Measurements from ENCODE around the gene PNPLA4. TPM values are rescaled to one million over a fixed set of nuclear protein-coding genes. Genes with fewer than 3 reads are reported as not detected.

Gene PNPLA4
- total and polyA plus RNA-seq, 4 donors: 10.1 to 28.3 (median 15.4) TPM

DNA sequence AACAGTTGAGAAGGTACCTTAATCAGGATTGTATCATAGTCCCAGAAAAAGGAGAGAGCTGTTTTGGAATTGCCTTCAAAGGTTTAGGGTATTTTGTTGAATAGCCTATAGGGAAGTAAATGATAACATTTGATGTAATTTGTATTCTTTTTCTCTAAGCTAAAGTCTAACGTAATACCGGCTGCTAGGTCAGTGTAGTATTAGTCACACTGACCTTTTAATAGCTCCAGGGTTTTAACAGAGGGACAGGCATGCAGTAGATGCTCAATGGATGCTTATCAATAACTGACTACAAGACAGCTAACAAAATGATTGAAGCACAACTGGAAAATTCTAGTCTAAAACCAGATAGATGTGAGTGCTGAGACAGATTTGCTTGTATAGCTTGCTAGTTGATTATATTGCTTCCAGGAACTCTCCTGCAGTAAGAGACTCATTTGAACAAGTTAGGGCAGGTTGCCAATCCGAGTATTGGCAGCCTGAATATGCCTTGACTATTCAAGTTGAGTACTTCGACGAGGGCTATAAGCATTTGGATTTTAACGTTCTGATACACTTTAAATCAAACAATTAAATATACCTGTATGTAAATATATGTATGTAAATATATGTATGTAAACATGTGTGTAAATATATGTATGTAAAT lies 16.5 kb upstream of the PNPLA4 start:
- H3K4me3 ChIP-seq (ENCODE audit: low read depth in 1 of 3, low read length in 3 of 3): no peak overlapping the region
- H3K27ac ChIP-seq (ENCODE audit: low read depth in 1 of 2, low read length in 2 of 2): no peak overlapping the region
- peaks cover 0 to 16% (median 14%) of the 10 kb centered on the region in 4 donors for H3K4me1 ChIP-seq (ENCODE audit: control insufficient read depth in 4 of 4, insufficient read depth in 4 of 4, low read length in 3 of 4)
- H3K9me3 ChIP-seq (ENCODE audit: control insufficient read depth in 4 of 4, low read length in 3 of 4): no peaks in the 10 kb centered on the region
- no peaks in the 10 kb centered on the region for H3K36me3 ChIP-seq (ENCODE audit: control insufficient read depth in 4 of 4, insufficient read depth in 3 of 4, low read depth in 1 of 4, low read length in 3 of 4)
- no peak for DNase-seq (ENCODE audit: low spot score)
- no peak overlapping the region for H3K9ac ChIP-seq (ENCODE audit: low read depth in 1 of 2, low read length in 2 of 2)
- 73% methylated on average over 6 of the region's 6 CpGs for WGBS
- H3K27me3 ChIP-seq (ENCODE audit: control insufficient read depth in 4 of 4, insufficient read depth in 4 of 4, low read length in 3 of 4): no peaks in the 10 kb centered on the region
- TF ChIP-seq, protein P1, sequence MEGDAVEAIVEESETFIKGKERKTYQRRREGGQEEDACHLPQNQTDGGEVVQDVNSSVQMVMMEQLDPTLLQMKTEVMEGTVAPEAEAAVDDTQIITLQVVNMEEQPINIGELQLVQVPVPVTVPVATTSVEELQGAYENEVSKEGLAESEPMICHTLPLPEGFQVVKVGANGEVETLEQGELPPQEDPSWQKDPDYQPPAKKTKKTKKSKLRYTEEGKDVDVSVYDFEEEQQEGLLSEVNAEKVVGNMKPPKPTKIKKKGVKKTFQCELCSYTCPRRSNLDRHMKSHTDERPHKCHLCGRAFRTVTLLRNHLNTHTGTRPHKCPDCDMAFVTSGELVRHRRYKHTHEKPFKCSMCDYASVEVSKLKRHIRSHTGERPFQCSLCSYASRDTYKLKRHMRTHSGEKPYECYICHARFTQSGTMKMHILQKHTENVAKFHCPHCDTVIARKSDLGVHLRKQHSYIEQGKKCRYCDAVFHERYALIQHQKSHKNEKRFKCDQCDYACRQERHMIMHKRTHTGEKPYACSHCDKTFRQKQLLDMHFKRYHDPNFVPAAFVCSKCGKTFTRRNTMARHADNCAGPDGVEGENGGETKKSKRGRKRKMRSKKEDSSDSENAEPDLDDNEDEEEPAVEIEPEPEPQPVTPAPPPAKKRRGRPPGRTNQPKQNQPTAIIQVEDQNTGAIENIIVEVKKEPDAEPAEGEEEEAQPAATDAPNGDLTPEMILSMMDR (IDR thresholded peaks at IDR 0.05; ENCODE audit: low read depth, low read length, missing input control): no peak
- TF ChIP-seq HNF4A (conservative IDR thresholded peaks at IDR 0.05) (no peak), EGR1 (IDR thresholded peaks at IDR 0.05; ENCODE audit: low read depth in 2 of 2) (no peak), TAF1 (conservative IDR thresholded peaks at IDR 0.05) (no peak), RAD21 (IDR thresholded peaks at IDR 0.05) (no peak), SP1 (IDR thresholded peaks at IDR 0.05) (no peak), YY1 (IDR thresholded peaks at IDR 0.05) (no peak), FOXA2 (IDR thresholded peaks at IDR 0.05) (no peak), JUND (IDR thresholded peaks at IDR 0.05) (no peak), ZBTB33 (IDR thresholded peaks at IDR 0.05) (no peak), FOXA1 (IDR thresholded peaks at IDR 0.05) (no peak)
- TF ChIP-seq, protein P2, sequence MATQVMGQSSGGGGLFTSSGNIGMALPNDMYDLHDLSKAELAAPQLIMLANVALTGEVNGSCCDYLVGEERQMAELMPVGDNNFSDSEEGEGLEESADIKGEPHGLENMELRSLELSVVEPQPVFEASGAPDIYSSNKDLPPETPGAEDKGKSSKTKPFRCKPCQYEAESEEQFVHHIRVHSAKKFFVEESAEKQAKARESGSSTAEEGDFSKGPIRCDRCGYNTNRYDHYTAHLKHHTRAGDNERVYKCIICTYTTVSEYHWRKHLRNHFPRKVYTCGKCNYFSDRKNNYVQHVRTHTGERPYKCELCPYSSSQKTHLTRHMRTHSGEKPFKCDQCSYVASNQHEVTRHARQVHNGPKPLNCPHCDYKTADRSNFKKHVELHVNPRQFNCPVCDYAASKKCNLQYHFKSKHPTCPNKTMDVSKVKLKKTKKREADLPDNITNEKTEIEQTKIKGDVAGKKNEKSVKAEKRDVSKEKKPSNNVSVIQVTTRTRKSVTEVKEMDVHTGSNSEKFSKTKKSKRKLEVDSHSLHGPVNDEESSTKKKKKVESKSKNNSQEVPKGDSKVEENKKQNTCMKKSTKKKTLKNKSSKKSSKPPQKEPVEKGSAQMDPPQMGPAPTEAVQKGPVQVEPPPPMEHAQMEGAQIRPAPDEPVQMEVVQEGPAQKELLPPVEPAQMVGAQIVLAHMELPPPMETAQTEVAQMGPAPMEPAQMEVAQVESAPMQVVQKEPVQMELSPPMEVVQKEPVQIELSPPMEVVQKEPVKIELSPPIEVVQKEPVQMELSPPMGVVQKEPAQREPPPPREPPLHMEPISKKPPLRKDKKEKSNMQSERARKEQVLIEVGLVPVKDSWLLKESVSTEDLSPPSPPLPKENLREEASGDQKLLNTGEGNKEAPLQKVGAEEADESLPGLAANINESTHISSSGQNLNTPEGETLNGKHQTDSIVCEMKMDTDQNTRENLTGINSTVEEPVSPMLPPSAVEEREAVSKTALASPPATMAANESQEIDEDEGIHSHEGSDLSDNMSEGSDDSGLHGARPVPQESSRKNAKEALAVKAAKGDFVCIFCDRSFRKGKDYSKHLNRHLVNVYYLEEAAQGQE (IDR thresholded peaks at IDR 0.05): no peak
- TF ChIP-seq, protein P3, sequence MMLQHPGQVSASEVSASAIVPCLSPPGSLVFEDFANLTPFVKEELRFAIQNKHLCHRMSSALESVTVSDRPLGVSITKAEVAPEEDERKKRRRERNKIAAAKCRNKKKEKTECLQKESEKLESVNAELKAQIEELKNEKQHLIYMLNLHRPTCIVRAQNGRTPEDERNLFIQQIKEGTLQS (IDR thresholded peaks at IDR 0.05): no peak

DNA sequence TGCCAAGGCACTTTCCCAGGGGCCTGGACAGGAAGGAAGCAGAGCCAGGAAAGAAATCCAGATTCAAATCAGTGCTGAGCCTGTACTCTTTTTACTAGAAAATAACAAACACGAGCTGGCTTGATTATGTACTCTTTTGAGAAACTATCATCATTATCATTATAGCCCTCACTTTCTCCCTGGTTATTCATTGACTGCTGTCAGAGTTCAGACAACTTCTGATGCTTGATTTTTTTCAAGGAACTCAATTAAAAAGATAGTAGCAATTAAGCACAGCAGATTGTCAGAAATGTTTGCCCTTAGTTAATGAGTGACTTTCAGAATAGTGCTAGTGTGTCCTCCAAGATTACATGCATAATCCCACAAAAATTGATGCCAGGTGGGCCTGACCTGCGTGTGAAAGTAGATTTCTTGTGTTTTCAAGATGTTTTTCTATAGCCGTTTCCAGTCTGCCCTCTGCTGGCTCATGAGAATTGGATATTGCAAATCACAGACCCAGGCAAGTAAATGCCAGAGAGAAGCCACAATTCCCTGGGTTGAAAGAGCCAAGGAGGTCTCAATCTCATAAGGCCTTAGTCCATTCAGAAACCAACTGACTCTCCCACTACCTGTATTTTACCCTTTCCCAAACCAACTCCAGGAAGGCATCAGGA lies 14.3 kb upstream of the PNPLA4 start:
- 3% methylated on average over 3 of the region's 3 CpGs for WGBS
- no peak for DNase-seq (ENCODE audit: low spot score)
- peaks cover 0 to 16% (median 14%) of the 10 kb centered on the region in 4 donors for H3K4me1 ChIP-seq (ENCODE audit: control insufficient read depth in 4 of 4, insufficient read depth in 4 of 4, low read length in 3 of 4)
- TF ChIP-seq RAD21 (IDR thresholded peaks at IDR 0.05) (peak; percentile 37 to 67), TAF1 (conservative IDR thresholded peaks at IDR 0.05) (no peak), NR2F2 (IDR thresholded peaks at IDR 0.05) (no peak), SP1 (IDR thresholded peaks at IDR 0.05) (no peak)
- H3K4me3 ChIP-seq (ENCODE audit: low read depth in 1 of 3, low read length in 3 of 3): no peak overlapping the region
- H3K27ac ChIP-seq (ENCODE audit: low read depth in 1 of 2, low read length in 2 of 2): no peak overlapping the region
- H3K27me3 ChIP-seq (ENCODE audit: control insufficient read depth in 4 of 4, insufficient read depth in 4 of 4, low read length in 3 of 4): no peaks in the 10 kb centered on the region
- H3K9ac ChIP-seq (ENCODE audit: low read depth in 1 of 2, low read length in 2 of 2): no peak overlapping the region
- H3K9me3 ChIP-seq (ENCODE audit: control insufficient read depth in 4 of 4, low read length in 3 of 4): no peaks in the 10 kb centered on the region
- H3K36me3 ChIP-seq (ENCODE audit: control insufficient read depth in 4 of 4, insufficient read depth in 3 of 4, low read depth in 1 of 4, low read length in 3 of 4): no peaks in the 10 kb centered on the region

Measured in liver (tissue), 9 donors.